BLaER1 treated with 17β-estradiol and CSF1 and Interleukin-3, amounts not matched to agents 10 nM and 100 nM (cell line): Measurements from ENCODE around the gene NPRL2.

ENCODE experiments used
- H3K27ac ChIP-seq, 11 experiments: shearing (Covaris generic); formaldehyde crosslinking; 2 replicates each; pipeline ENCODE4 v1.8.1; 2022
- H3K27me3 ChIP-seq, 11 experiments: shearing (Covaris generic); formaldehyde crosslinking; 2 replicates each; pipeline ENCODE4 v1.8.1; 2022
- H3K36me3 ChIP-seq, 11 experiments: shearing (Covaris generic); formaldehyde crosslinking; 2 replicates each; pipeline ENCODE4 v1.8.1; 2022
- H3K4me1 ChIP-seq, 10 experiments: shearing (Covaris generic); formaldehyde crosslinking; 2 replicates each; pipeline ENCODE4 v1.8.1; 2022
- H3K4me2 ChIP-seq, 11 experiments: shearing (Covaris generic); formaldehyde crosslinking; 2 replicates each; pipeline ENCODE4 v1.8.1; 2022
- H3K4me3 ChIP-seq, 10 experiments: shearing (Covaris generic); formaldehyde crosslinking; 2 replicates each; pipeline ENCODE4 v1.8.1; 2022
- H3K9ac ChIP-seq, 11 experiments: shearing (Covaris generic); formaldehyde crosslinking; 2 replicates each; pipeline ENCODE4 v1.8.1; 2022
- H3K9me3 ChIP-seq, 11 experiments: shearing (Covaris generic); formaldehyde crosslinking; replicated peaks in 1 of 11; 2 replicates each; pipeline ENCODE4 v1.8.1; 2022
- H4K20me1 ChIP-seq, 11 experiments: shearing (Covaris generic); formaldehyde crosslinking; 2 replicates each; pipeline ENCODE4 v1.8.1; 2022
- Cebpa-rat ChIP-seq, 11 experiments: shearing (Covaris generic); IDR thresholded peaks; 2 replicates each; pipeline ENCODE4 v1.8.1; 2022

The NPRL2 gene

GRCh38 chr3:50340448-50341329 lies 9.9 kb downstream of the NPRL2 start, which contains the start of gene RASSF1:
Gene RASSF1 (minus strand): TSS chr3:50340836. CDS start chr3:50340805, 31 bp downstream.
- peak within 1 kb of the TSS; percentile 85 to 98 (median 95) for H3K9ac ChIP-seq
- peaks cover 0 to 39% (median 20%) of the 10 kb centered on the region in 11 experiments; a peak in 15 of 22 replicates for H3K27me3 ChIP-seq
- H3K9me3 ChIP-seq = no peaks in the 10 kb centered on the region
- H4K20me1 ChIP-seq = peaks cover 13 to 16% (median 14%) of the 10 kb centered on the region in 11 experiments; a peak in 21 of 22 replicates
- peaks cover 63 to 81% (median 73%) of the 10 kb centered on the region in 10 experiments for H3K4me1 ChIP-seq
- TF ChIP-seq Cebpa-rat (IDR thresholded peaks at IDR 0.05) = peak in 3 of 11 experiments; percentile 8 to 52 (median 19); a peak in 1 of 22 replicates
- H3K36me3 ChIP-seq = peaks cover 0 to 15% (median 9%) of the 10 kb centered on the region in 11 experiments; a peak in 12 of 22 replicates
- H3K4me2 ChIP-seq = peak within 1 kb of the TSS; percentile 87 to 100 (median 98)
- peak within 1 kb of the TSS; percentile 58 to 92 (median 88) for H3K4me3 ChIP-seq
- peak within 1 kb of the TSS; percentile 87 to 99 (median 95) for H3K27ac ChIP-seq

GRCh38 chr3:50340147-50340447 lies 10.5 kb downstream of the NPRL2 start:
- peaks cover 63 to 81% (median 73%) of the 10 kb centered on the region in 10 experiments for H3K4me1 ChIP-seq
- H3K4me3 ChIP-seq = peak overlapping the region; percentile 58 to 92 (median 88)
- H3K4me2 ChIP-seq = peak overlapping the region; percentile 87 to 100 (median 98)
- no peaks in the 10 kb centered on the region for H3K9me3 ChIP-seq
- H4K20me1 ChIP-seq = peaks cover 19 to 22% (median 20%) of the 10 kb centered on the region in 11 experiments; a peak in 21 of 22 replicates
- TF ChIP-seq Cebpa-rat (IDR thresholded peaks at IDR 0.05) = no peak
- peak overlapping the region; percentile 87 to 99 (median 95) for H3K27ac ChIP-seq
- peak overlapping the region; percentile 85 to 98 (median 95) for H3K9ac ChIP-seq
- peaks cover 0 to 33% (median 14%) of the 10 kb centered on the region in 11 experiments; a peak in 15 of 22 replicates for H3K27me3 ChIP-seq
- peaks cover 0 to 21% (median 15%) of the 10 kb centered on the region in 11 experiments; a peak in 13 of 22 replicates for H3K36me3 ChIP-seq

GRCh38 chr3:50339485-50340146 lies 11.0 kb downstream of the NPRL2 start:
- Histone ChIP-seq H3K27me3 (peaks cover 0 to 30% (median 12%) of the 10 kb centered on the region in 11 experiments; a peak in 14 of 22 replicates), H3K36me3 (peaks cover 4 to 26% (median 20%) of the 10 kb centered on the region in 11 experiments; a peak in 20 of 22 replicates), H3K27ac (peak overlapping the region; percentile 87 to 99 (median 95)), H4K20me1 (peaks cover 24 to 26% (median 24%) of the 10 kb centered on the region in 11 experiments), H3K9ac (peak overlapping the region; percentile 85 to 98 (median 95)), H3K4me1 (peaks cover 66 to 83% (median 74%) of the 10 kb centered on the region in 10 experiments), H3K4me3 (peak overlapping the region; percentile 58 to 92 (median 88)), H3K9me3 (no peaks in the 10 kb centered on the region), H3K4me2 (peak overlapping the region; percentile 87 to 100 (median 98))
- no peak for TF ChIP-seq Cebpa-rat (IDR thresholded peaks at IDR 0.05)

DNA sequence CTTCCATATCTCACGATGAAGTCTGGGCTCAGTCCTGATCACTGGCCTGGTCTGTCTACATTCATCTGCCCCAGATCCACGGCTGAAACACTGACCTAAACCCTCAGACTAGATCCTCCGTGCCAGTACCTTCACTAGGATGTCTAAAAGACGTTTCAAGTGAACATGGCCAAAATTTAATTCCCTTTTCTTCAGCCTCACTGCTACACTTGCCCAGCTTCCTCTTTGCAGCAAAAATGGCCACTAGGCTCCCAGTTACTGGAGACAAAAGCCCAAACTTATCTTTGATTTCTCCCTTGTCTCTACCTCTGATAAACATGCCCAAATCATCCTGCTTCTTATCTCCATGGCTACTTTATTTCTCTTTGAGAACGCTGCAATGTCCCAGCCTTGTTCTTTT lies 11.6 kb downstream of the NPRL2 start:
- Histone ChIP-seq H4K20me1 (peaks cover 31 to 33% (median 31%) of the 10 kb centered on the region in 11 experiments), H3K4me1 (peaks cover 69 to 90% (median 77%) of the 10 kb centered on the region in 10 experiments), H3K9ac (peak overlapping the region; percentile 85 to 98 (median 95)), H3K9me3 (no peaks in the 10 kb centered on the region), H3K4me2 (peak overlapping the region; percentile 87 to 100 (median 98)), H3K27ac (peak overlapping the region; percentile 87 to 99 (median 95)), H3K4me3 (peak overlapping the region; percentile 77 to 92 (median 88)), H3K27me3 (peaks cover 0 to 30% (median 12%) of the 10 kb centered on the region in 11 experiments; a peak in 14 of 22 replicates), H3K36me3 (peaks cover 10 to 32% (median 26%) of the 10 kb centered on the region in 11 experiments)
- TF ChIP-seq Cebpa-rat (IDR thresholded peaks at IDR 0.05) = no peak

DNA sequence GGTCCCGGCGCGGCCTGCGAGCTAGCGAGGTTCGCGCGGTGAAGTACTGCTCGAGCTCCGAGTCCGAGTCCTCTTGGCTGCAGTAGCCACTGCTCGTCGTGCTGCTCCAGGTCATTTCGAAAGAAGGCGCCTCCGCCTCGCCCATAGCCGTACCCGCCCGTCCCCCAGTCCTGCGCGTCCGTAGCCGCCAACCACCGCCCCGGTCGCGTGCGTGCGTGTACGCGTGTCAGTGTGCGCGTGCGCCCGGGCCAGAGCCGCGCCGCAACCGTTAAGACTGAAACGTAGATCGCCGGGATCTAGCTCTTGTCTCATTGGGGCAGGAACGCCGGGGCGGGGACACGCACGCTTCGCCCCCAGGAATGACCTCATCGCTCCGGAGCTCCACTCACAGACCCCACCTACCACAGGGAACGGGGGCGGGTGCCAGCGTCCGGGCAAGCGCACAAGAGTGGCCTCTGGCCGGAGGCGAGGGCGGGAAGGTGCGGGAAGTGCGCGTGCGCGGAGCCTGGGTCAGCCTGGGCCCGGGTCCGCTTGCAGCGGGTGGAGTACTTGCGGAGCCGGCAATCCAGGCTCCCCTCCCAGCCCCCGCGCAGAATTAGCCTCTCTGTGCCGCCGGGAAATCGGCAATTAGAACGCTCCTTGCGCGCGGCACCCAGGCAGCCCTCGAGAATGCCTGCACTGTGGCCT lies 13.3 kb downstream of the NPRL2 start:
- Histone ChIP-seq H3K4me1 (peaks cover 64 to 81% (median 70%) of the 10 kb centered on the region in 10 experiments), H4K20me1 (peaks cover 47 to 49% (median 47%) of the 10 kb centered on the region in 11 experiments)

DNA sequence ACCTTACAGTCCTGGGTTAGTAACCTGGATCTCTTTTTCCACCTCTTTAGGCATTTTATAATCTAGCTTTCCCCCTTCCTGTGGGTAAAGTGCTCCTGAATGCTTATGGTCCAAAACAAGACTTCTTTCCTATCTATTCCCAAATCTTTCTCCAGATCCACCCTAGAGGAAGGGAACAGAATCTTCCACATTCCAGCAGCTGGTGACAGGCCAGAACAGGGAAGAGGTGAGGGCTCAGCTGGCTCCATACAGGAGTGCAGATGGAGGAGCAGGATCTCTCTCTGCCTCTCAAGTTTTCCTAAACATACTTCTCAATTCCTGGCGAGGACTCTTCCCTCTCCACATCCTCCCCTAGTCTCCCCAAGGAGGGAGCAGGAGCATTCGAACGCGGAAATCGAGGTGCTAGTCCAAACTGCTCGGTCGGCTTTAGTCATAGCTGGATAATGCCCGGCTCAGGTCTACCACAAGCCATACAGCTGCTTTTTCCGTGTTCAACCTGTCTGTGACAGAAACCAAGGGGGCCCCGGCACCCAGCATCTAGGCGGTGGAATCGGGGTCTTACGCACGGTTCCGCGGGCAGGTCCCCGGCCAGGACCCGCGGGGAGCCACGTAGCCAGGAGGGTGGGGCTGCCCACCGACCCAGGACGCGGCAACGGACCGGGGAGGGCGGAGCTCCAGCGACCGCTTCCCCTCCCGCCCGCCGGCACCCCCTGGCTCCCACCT lies 14.0 kb downstream of the NPRL2 start:
- TF ChIP-seq Cebpa-rat (IDR thresholded peaks at IDR 0.05) = no peak
- Histone ChIP-seq H3K4me1 (peaks cover 57 to 74% (median 66%) of the 10 kb centered on the region in 10 experiments), H3K4me3 (peak overlapping the region; percentile 77 to 92 (median 88)), H3K4me2 (peak overlapping the region; percentile 87 to 100 (median 98)), H3K27me3 (peaks cover 0 to 25% (median 12%) of the 10 kb centered on the region in 11 experiments; a peak in 14 of 22 replicates), H3K9ac (peak overlapping the region; percentile 85 to 98 (median 94)), H3K36me3 (peaks cover 32 to 56% (median 50%) of the 10 kb centered on the region in 11 experiments), H3K27ac (peak overlapping the region; percentile 64 to 99 (median 95)), H4K20me1 (peaks cover 54 to 57% (median 54%) of the 10 kb centered on the region in 11 experiments), H3K9me3 (no peaks in the 10 kb centered on the region)

More for the DNA sequence above, 13.3 kb downstream of the NPRL2 start:
- H3K9me3 ChIP-seq = no peaks in the 10 kb centered on the region
- H3K27me3 ChIP-seq = peaks cover 0 to 30% (median 12%) of the 10 kb centered on the region in 11 experiments; a peak in 14 of 22 replicates
- peak overlapping the region; percentile 87 to 99 (median 95) for H3K27ac ChIP-seq
- no peak for TF ChIP-seq Cebpa-rat (IDR thresholded peaks at IDR 0.05)
- peak overlapping the region; percentile 87 to 100 (median 98) for H3K4me2 ChIP-seq
- H3K4me3 ChIP-seq = peak overlapping the region; percentile 77 to 92 (median 88)
- peaks cover 25 to 49% (median 43%) of the 10 kb centered on the region in 11 experiments for H3K36me3 ChIP-seq
- H3K9ac ChIP-seq = peak overlapping the region; percentile 85 to 98 (median 95)

DNA sequence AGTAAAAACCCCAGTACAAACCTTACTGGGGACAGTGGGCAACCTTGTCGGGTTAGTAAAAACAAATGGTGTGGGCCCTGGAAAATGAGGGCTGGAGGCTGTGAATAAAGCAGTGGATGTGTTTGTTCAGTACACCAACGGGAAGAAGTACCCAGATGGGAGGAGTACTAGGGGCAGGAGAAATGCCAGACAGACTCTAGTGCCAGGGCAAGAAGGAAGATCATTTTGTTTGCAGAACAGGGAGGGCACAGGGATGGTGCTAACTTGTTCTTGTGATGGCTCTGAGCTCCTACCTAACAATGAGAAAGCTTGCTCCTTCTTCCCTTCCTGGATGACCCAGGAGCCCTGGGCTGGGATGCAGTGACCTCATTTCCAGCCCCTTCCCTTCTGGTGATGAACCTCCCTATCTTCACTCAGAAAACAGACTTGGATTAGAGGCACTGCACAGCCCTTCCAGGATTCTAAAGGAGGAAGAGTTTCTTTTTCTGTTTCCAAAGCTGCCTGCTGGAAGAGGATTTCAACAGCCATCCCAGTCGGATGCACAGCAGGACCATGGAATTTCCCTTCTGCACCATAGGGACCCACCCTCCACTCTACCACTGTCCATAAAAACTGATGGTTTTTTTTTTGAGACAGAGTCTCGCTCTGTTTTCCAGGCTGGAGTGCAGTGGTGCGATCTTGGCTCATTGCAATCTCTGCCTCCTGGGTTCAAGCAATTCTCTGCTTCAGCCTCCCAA lies 16.1 kb downstream of the NPRL2 start:
- peak overlapping the region in 6 of 10 experiments; percentile 15 to 89 (median 84); a peak in 8 of 20 replicates for H3K4me3 ChIP-seq
- H3K4me1 ChIP-seq = peaks cover 45 to 60% (median 55%) of the 10 kb centered on the region in 10 experiments
- peaks cover 0 to 4% (median under 1%) of the 10 kb centered on the region in 11 experiments; a peak in 8 of 22 replicates for H3K27me3 ChIP-seq
- peak overlapping the region; percentile 28 to 97 (median 92); a peak in 20 of 22 replicates for H3K9ac ChIP-seq
- peak overlapping the region in 7 of 11 experiments; percentile 3 to 37 (median 31); a peak in 7 of 22 replicates for H3K27ac ChIP-seq
- H3K9me3 ChIP-seq = no peaks in the 10 kb centered on the region
- peaks cover 53 to 77% (median 71%) of the 10 kb centered on the region in 11 experiments for H3K36me3 ChIP-seq
- peak overlapping the region; percentile 87 to 100 (median 98) for H3K4me2 ChIP-seq
- H4K20me1 ChIP-seq = peaks cover 74 to 78% (median 76%) of the 10 kb centered on the region in 11 experiments
- TF ChIP-seq Cebpa-rat (IDR thresholded peaks at IDR 0.05) = no peak
